ENCODE measurements around the gene ME1. TPM values are rescaled to one million over a fixed set of nuclear protein-coding genes. Genes with fewer than 3 reads are reported as not detected.

ME1 gene
- total and polyA plus RNA-seq, 9 of the 15 experiments (the other 6 are each of a cell fraction or from before 2014, with no cell fraction given): 3.2 to 10.4 (median 5.5) TPM

DNA sequence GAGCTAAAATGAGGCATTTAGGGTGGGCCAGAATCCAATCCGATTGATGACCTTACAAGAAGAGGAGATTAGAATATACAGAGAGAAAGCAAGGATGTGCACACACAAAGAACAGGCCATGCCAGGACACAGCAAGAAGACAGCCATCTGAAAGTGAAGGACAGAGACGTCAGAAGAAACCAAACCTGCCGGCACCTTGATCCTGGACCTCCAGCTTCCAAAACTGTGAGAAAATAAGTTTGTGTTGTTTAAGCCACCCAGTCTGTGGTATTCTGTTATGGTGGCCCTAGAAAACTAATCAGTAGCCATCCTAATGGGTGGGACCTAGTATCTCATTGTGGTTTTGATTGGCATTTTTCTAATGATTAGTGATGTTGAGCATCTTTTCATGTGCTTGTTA lies 39.7 kb upstream of the ME1 start:
- ChIA-PET CTCF (ENCODE audit: low intra/inter-chr PET ratio) (no interaction called here), POLR2A (no interaction called here)
- H3K27me3 ChIP-seq (ENCODE audit: control insufficient read depth in 2 of 2, insufficient read depth in 2 of 2, low read length in 2 of 2): peaks cover 2 to 4% of the 10 kb centered on the region in 2 experiments; a peak in 1 of 5 replicates
- no peak for FAIRE-seq
- intact Hi-C loops (cut with micrococcal nuclease) (no loop called here), in situ Hi-C loops (cut with MboI) (no loop called here)
- H2AFZ ChIP-seq (ENCODE audit: low read depth, low read length): no peak overlapping the region
- TF ChIP-seq RFX1 (IDR thresholded peaks at IDR 0.05) (no peak), PYGO2 (tag; IDR thresholded peaks at IDR 0.05) (no peak), TEAD2 (tag; IDR thresholded peaks at IDR 0.05) (no peak), TCF15 (CRISPR knock-in tag; IDR thresholded peaks at IDR 0.05) (no peak)
- 13% methylated on average over 3 of the region's 3 CpGs for WGBS (ENCODE audit: insufficient coverage, low coverage, missing lambda C conversion rate)
- H3K9me1 ChIP-seq (ENCODE audit: control insufficient read depth, insufficient read depth, low read length): no peaks in the 10 kb centered on the region
- no TSS peak for BruUV-seq (replicated peaks)
- H3K9ac ChIP-seq (ENCODE audit: insufficient read depth in 1 of 2, low read depth in 2 of 2, low read length in 2 of 2): no peak overlapping the region
- no peak overlapping the region for H3K4me2 ChIP-seq (ENCODE audit: insufficient read depth, low read length)
- H3K4me3 ChIP-seq: no peak overlapping the region
- H3K27ac ChIP-seq (ENCODE audit: extremely low read depth, low read depth, low read length): no peak overlapping the region
- no peaks in the 10 kb centered on the region for H4K20me1 ChIP-seq (replicated peaks; ENCODE audit: control insufficient read depth, insufficient read depth, low read length)
- peaks cover 0 to 3% of the 10 kb centered on the region in 2 experiments; a peak in 1 of 5 replicates for H3K4me1 ChIP-seq (replicated peaks in 1 of 2; ENCODE audit: control insufficient read depth in 2 of 2, insufficient read depth in 2 of 2, low read length in 2 of 2)
- ATAC-seq: no peak
- no peaks in the 10 kb centered on the region for H3K36me3 ChIP-seq (ENCODE audit: control insufficient read depth, insufficient read depth, low read length)
- H3K9me3 ChIP-seq (replicated peaks; ENCODE audit: control insufficient read depth, insufficient read depth, low read depth, low read length): no peaks in the 10 kb centered on the region
- DNase-seq (ENCODE audit: extremely low read depth in 1 of 4, low spot score in 3 of 4): no peak
- no peaks in the 10 kb centered on the region for H3K79me2 ChIP-seq (ENCODE audit: control insufficient read depth, insufficient read depth, low read length)

DNA sequence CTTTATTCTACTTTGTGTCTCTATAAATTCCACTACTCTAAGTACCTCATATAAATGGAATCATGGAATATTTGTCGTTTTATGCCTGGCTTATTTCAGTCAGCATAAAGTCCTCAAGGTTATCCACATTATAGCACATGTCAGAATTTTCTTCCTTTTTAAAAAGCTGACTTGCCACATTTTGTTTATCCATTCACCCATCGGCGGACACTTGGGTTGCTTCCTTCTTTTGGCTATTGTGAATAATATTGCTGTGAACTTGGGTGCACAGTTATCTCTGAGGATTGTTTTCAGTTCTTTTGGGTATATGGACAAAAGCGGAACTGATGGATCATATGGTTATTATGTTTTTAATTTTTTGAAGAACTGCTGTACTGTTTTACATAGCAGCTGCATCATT lies 39.1 kb upstream of the ME1 start:
- BruUV-seq (replicated peaks): no TSS peak
- no peak overlapping the region for H3K4me2 ChIP-seq (ENCODE audit: insufficient read depth, low read length)
- no peaks in the 10 kb centered on the region for H3K9me3 ChIP-seq (replicated peaks; ENCODE audit: control insufficient read depth, insufficient read depth, low read depth, low read length)
- no peak overlapping the region for H2AFZ ChIP-seq (ENCODE audit: low read depth, low read length)
- in situ Hi-C loops (cut with MboI) (no loop called here), intact Hi-C loops (cut with micrococcal nuclease) (no loop called here)
- H3K27me3 ChIP-seq (ENCODE audit: control insufficient read depth in 2 of 2, insufficient read depth in 2 of 2, low read length in 2 of 2): peaks cover 2 to 4% of the 10 kb centered on the region in 2 experiments; a peak in 1 of 5 replicates
- H3K9ac ChIP-seq (ENCODE audit: insufficient read depth in 1 of 2, low read depth in 2 of 2, low read length in 2 of 2): no peak overlapping the region
- no peaks in the 10 kb centered on the region for H3K36me3 ChIP-seq (ENCODE audit: control insufficient read depth, insufficient read depth, low read length)
- CTCF ChIA-PET (ENCODE audit: low intra/inter-chr PET ratio): no interaction called here
- DNase-seq (ENCODE audit: extremely low read depth in 1 of 4, low spot score in 3 of 4): no peak
- no peak overlapping the region for H3K4me3 ChIP-seq
- 21% methylated on average over 4 of the region's 4 CpGs for WGBS (ENCODE audit: insufficient coverage, low coverage, missing lambda C conversion rate)
- POLR2A ChIA-PET: no interaction called here
- no peak overlapping the region for H3K27ac ChIP-seq (ENCODE audit: extremely low read depth, low read depth, low read length)
- H4K20me1 ChIP-seq (replicated peaks; ENCODE audit: control insufficient read depth, insufficient read depth, low read length): no peaks in the 10 kb centered on the region
- ATAC-seq: no peak
- TF ChIP-seq, protein P1, sequence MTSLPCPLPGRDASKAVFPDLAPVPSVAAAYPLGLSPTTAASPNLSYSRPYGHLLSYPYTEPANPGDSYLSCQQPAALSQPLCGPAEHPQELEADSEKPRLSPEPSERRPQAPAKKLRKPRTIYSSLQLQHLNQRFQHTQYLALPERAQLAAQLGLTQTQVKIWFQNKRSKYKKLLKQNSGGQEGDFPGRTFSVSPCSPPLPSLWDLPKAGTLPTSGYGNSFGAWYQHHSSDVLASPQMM (CRISPR knock-in tag; IDR thresholded peaks at IDR 0.05): no peak
- 0 out of 2 replicates have a peak, but pooled peaks have one; percentile 13 for TF ChIP-seq C11orf30 (IDR thresholded peaks at IDR 0.05; ENCODE audit: low read depth)
- no peaks in the 10 kb centered on the region for H3K9me1 ChIP-seq (ENCODE audit: control insufficient read depth, insufficient read depth, low read length)
- no peaks in the 10 kb centered on the region for H3K79me2 ChIP-seq (ENCODE audit: control insufficient read depth, insufficient read depth, low read length)
- no peak for FAIRE-seq
- peaks cover 0 to 3% of the 10 kb centered on the region in 2 experiments; a peak in 1 of 5 replicates for H3K4me1 ChIP-seq (replicated peaks in 1 of 2; ENCODE audit: control insufficient read depth in 2 of 2, insufficient read depth in 2 of 2, low read length in 2 of 2)

Data from K562 (cell line).